Mesothelial cell of epicardium (in vitro differentiated cells): ENCODE results near the gene C1orf141. TPM values are rescaled to one million over a fixed set of nuclear protein-coding genes. Genes with fewer than 3 reads are reported as not detected.

Experiments
- DNase-seq, 2 experiments: peaks; one replicate each; pipeline ENCODE4 v3.0.0; 2021; ENCODE audit warnings: low spot score in 2 of 2; ENCODE audit not compliant: unreplicated experiment in 2 of 2
- H3K27ac Mint-ChIP-seq: 2 replicates; pipeline ENCODE4 v1.8.0; 2021; ENCODE audit warnings: mixed read lengths
- H3K27me3 Mint-ChIP-seq: 2 replicates; pipeline ENCODE4 v1.8.0; 2021; ENCODE audit warnings: low read depth, mixed read lengths
- H3K36me3 Mint-ChIP-seq: 2 replicates; pipeline ENCODE4 v1.8.0; 2021; ENCODE audit warnings: mixed read lengths
- H3K4me1 Mint-ChIP-seq: 2 replicates; pipeline ENCODE4 v1.8.0; 2021; ENCODE audit warnings: mixed read lengths
- H3K4me3 Mint-ChIP-seq: 2 replicates; pipeline ENCODE4 v1.8.0; 2021; ENCODE audit warnings: mild to moderate bottlenecking, moderate library complexity, mixed read lengths
- H3K9me3 Mint-ChIP-seq: 2 replicates; pipeline ENCODE4 v1.8.0; 2021; ENCODE audit warnings: mixed read lengths
- CTCF ChIP-seq: fragments of 200-600 bp; sonication (generic); IDR thresholded peaks from one replicate; pipeline ENCODE4 v1.5.0; 2021; ENCODE audit warnings: antibody characterized with exemption; ENCODE audit not compliant: unreplicated experiment
- total RNA-seq: library from RNA; stranded (reverse); gene quantifications from 3 replicates; pipeline ENCODE4 v1.2.1, GENCODE V29; 2021

The C1orf141 gene
- total RNA-seq, 1 donor from 2014 or later, result 0.22 TPM

- no peak overlapping the region for H3K4me3 Mint-ChIP-seq
- no peaks in the 10 kb centered on the region for H3K4me1 Mint-ChIP-seq
- no peaks in the 10 kb centered on the region for H3K36me3 Mint-ChIP-seq
- H3K9me3 Mint-ChIP-seq, result peaks cover 21% of the 10 kb centered on the region
- no peaks in the 10 kb centered on the region for H3K27me3 Mint-ChIP-seq
- no peak for DNase-seq
- no peak for TF ChIP-seq CTCF
- no peak overlapping the region for H3K27ac Mint-ChIP-seq
Observed at GRCh38 chr1:67120855-67121619, 13.7 kb downstream of the C1orf141 start.

GRCh38 chr1:67118646-67119045, 16.1 kb downstream of the C1orf141 start:
- no peak for TF ChIP-seq CTCF
- no peaks in the 10 kb centered on the region for H3K4me1 Mint-ChIP-seq
- H3K27me3 Mint-ChIP-seq, result no peaks in the 10 kb centered on the region
- peaks cover 3% of the 10 kb centered on the region for H3K36me3 Mint-ChIP-seq
- DNase-seq, result no peak
- H3K9me3 Mint-ChIP-seq, result peaks cover 29% of the 10 kb centered on the region
- no peak overlapping the region for H3K4me3 Mint-ChIP-seq
- no peak overlapping the region for H3K27ac Mint-ChIP-seq

- peaks cover 3% of the 10 kb centered on the region for H3K36me3 Mint-ChIP-seq
- no peaks in the 10 kb centered on the region for H3K4me1 Mint-ChIP-seq
- no peak overlapping the region for H3K27ac Mint-ChIP-seq
- no peak overlapping the region for H3K4me3 Mint-ChIP-seq
- TF ChIP-seq CTCF, result no peak
- no peak for DNase-seq
- no peaks in the 10 kb centered on the region for H3K27me3 Mint-ChIP-seq
- H3K9me3 Mint-ChIP-seq, result peaks cover 32% of the 10 kb centered on the region
Observed at GRCh38 chr1:67118191-67118590, 16.6 kb downstream of the C1orf141 start.

- peaks cover 3% of the 10 kb centered on the region for H3K36me3 Mint-ChIP-seq
- H3K27me3 Mint-ChIP-seq, result no peaks in the 10 kb centered on the region
- no peak overlapping the region for H3K27ac Mint-ChIP-seq
- no peak for DNase-seq
- no peak overlapping the region for H3K4me3 Mint-ChIP-seq
- H3K9me3 Mint-ChIP-seq, result peaks cover 13% of the 10 kb centered on the region
- TF ChIP-seq CTCF, result no peak
- H3K4me1 Mint-ChIP-seq, result no peaks in the 10 kb centered on the region
Observed at GRCh38 chr1:67114162-67114561, 20.6 kb downstream of the C1orf141 start.

- DNase-seq, result no peak
- Mint-ChIP-seq H3K27me3 (no peaks in the 10 kb centered on the region), H3K36me3 (peaks cover 3% of the 10 kb centered on the region), H3K4me1 (peaks cover 3% of the 10 kb centered on the region), H3K27ac (no peak overlapping the region), H3K9me3 (peaks cover 12% of the 10 kb centered on the region), H3K4me3 (no peak overlapping the region)
- TF ChIP-seq CTCF, result no peak
Observed at GRCh38 chr1:67110352-67110751, 24.4 kb downstream of the C1orf141 start.
